Suprapubic skin (tissue), 4 donors: ENCODE measurements around the gene TCF7L2. TPM values are rescaled to one million over a fixed set of nuclear protein-coding genes. Genes with fewer than 3 reads are reported as not detected.

ENCODE experiments used
- DNase-seq, 2 donors: peaks; one replicate each; pipeline ENCODE4 v3.0.0-alpha.2; 2019; ENCODE audit warnings: low spot score in 2 of 2
- H3K27ac ChIP-seq: fragments of 200-600 bp; sonication (generic); one replicate; pipeline ENCODE4 v1.5.1; 2019
- H3K27me3 ChIP-seq: fragments of 200-600 bp; sonication (generic); one replicate; pipeline ENCODE4 v1.5.1; 2019
- H3K36me3 ChIP-seq: fragments of 200-600 bp; sonication (generic); one replicate; pipeline ENCODE4 v1.5.1; 2019
- H3K4me1 ChIP-seq: fragments of 200-600 bp; sonication (generic); one replicate; pipeline ENCODE4 v1.5.1; 2019
- H3K4me3 ChIP-seq: fragments of 200-600 bp; sonication (generic); one replicate; pipeline ENCODE4 v1.5.1; 2019; ENCODE audit warnings: mild to moderate bottlenecking
- H3K9me3 ChIP-seq: fragments of 200-600 bp; sonication (generic); one replicate; pipeline ENCODE4 v1.5.1; 2019
- CTCF ChIP-seq, 2 donors: fragments of 200-600 bp in 1 of 2; fragments of 450-650 bp in 1 of 2; sonication (generic) in 1 of 2; IDR thresholded peaks; one replicate each; pipeline ENCODE4 v1.5.1; 2016 to 2019; ENCODE audit warnings: antibody characterized with exemption in 2 of 2, mild to moderate bottlenecking in 1 of 2, moderate library complexity in 1 of 2
- EP300 ChIP-seq: sonication (generic); formaldehyde crosslinking; IDR thresholded peaks from one replicate; pipeline ENCODE4 v1.6.1; 2017; ENCODE audit warnings: antibody characterized with exemption
- POLR2A ChIP-seq, 2 donors: fragments of 450-650 bp; IDR thresholded peaks; one replicate each; pipeline ENCODE4 v1.6.1; 2017; ENCODE audit warnings: antibody characterized with exemption in 2 of 2, mild to moderate bottlenecking in 2 of 2, moderate library complexity in 2 of 2
- POLR2AphosphoS5 ChIP-seq, 3 donors: sonication (generic); formaldehyde crosslinking; IDR thresholded peaks; one replicate each; pipeline ENCODE4 v1.6.1; 2017; ENCODE audit warnings: antibody characterized with exemption in 3 of 3
- WGBS: methylation state at CpG from one replicate; pipeline ENCODE4 v1.1.5; 2018; 5-methylcytosine and 5-hydroxymethylcytosine counted together
- total RNA-seq, 4 donors: library from RNA; depleted of rRNA; stranded (reverse); fragments of >200 nt; gene quantifications; one replicate each; pipeline ENCODE4 v1.1.0, GENCODE V29; 2016

TCF7L2 gene
- total RNA-seq, 4 donors from 2014 or later, result 9.9 to 23.3 (median 15.2) TPM

GRCh38 chr10:112961609-112962008 is 11.6 kb downstream of the TCF7L2 start:
- 55% methylated on average over 8 of the region's 8 CpGs for WGBS
- H3K27me3 ChIP-seq, result no peaks in the 10 kb centered on the region
- H3K9me3 ChIP-seq, result no peaks in the 10 kb centered on the region
- peaks cover 66% of the 10 kb centered on the region for H3K4me1 ChIP-seq
- H3K27ac ChIP-seq, result no peak overlapping the region
- H3K36me3 ChIP-seq, result peaks cover under 1% of the 10 kb centered on the region
- no peak overlapping the region for H3K4me3 ChIP-seq
- DNase-seq, result no peak
- TF ChIP-seq CTCF (IDR thresholded peaks at IDR 0.05) (no peak), EP300 (no peak), POLR2A (IDR thresholded peaks at IDR 0.05) (no peak), POLR2AphosphoS5 (IDR thresholded peaks at IDR 0.05) (no peak)

GRCh38 chr10:112962343-112962742 is 12.3 kb downstream of the TCF7L2 start:
- Histone ChIP-seq H3K27me3 (no peaks in the 10 kb centered on the region), H3K36me3 (peaks cover 4% of the 10 kb centered on the region), H3K4me3 (no peak overlapping the region), H3K4me1 (peaks cover 63% of the 10 kb centered on the region), H3K27ac (no peak overlapping the region), H3K9me3 (no peaks in the 10 kb centered on the region)
- DNase-seq, result no peak
- no peak for TF ChIP-seq EP300
- TF ChIP-seq POLR2A (IDR thresholded peaks at IDR 0.05), result no peak
- 71% methylated on average over 4 of the region's 4 CpGs for WGBS

- no peak for TF ChIP-seq EP300
- TF ChIP-seq POLR2AphosphoS5 (IDR thresholded peaks at IDR 0.05), result no peak
- no peak for TF ChIP-seq CTCF (IDR thresholded peaks at IDR 0.05)
- no peak for TF ChIP-seq POLR2A (IDR thresholded peaks at IDR 0.05)
- Histone ChIP-seq H3K27me3 (no peaks in the 10 kb centered on the region), H3K4me3 (no peak overlapping the region), H3K27ac (no peak overlapping the region), H3K9me3 (no peaks in the 10 kb centered on the region), H3K4me1 (peaks cover 54% of the 10 kb centered on the region), H3K36me3 (peaks cover 16% of the 10 kb centered on the region)
- DNase-seq, result no peak
- WGBS, result 63% methylated on average over 5 of the region's 5 CpGs
These were observed 13.8 kb downstream of the TCF7L2 start for GRCh38 chr10:112963835-112964234.

GRCh38 chr10:112964482-112964881 is 14.4 kb downstream of the TCF7L2 start:
- no peaks in the 10 kb centered on the region for H3K27me3 ChIP-seq
- peaks cover 18% of the 10 kb centered on the region for H3K36me3 ChIP-seq
- TF ChIP-seq EP300 (no peak), POLR2AphosphoS5 (IDR thresholded peaks at IDR 0.05) (no peak), POLR2A (IDR thresholded peaks at IDR 0.05) (no peak), CTCF (IDR thresholded peaks at IDR 0.05) (no peak)
- no peak overlapping the region for H3K27ac ChIP-seq
- peaks cover 50% of the 10 kb centered on the region for H3K4me1 ChIP-seq
- H3K9me3 ChIP-seq, result no peaks in the 10 kb centered on the region
- 94% methylated on average over 6 of the region's 6 CpGs for WGBS
- DNase-seq, result no peak
- no peak overlapping the region for H3K4me3 ChIP-seq

- WGBS, result 75% methylated on average over 9 of the region's 9 CpGs
- peaks cover 48% of the 10 kb centered on the region for H3K4me1 ChIP-seq
- no peaks in the 10 kb centered on the region for H3K9me3 ChIP-seq
- TF ChIP-seq POLR2AphosphoS5 (IDR thresholded peaks at IDR 0.05) (no peak), POLR2A (IDR thresholded peaks at IDR 0.05) (no peak), CTCF (IDR thresholded peaks at IDR 0.05) (no peak), EP300 (no peak)
- H3K36me3 ChIP-seq, result peaks cover 18% of the 10 kb centered on the region
- no peak for DNase-seq
- no peak overlapping the region for H3K27ac ChIP-seq
- H3K4me3 ChIP-seq, result no peak overlapping the region
- H3K27me3 ChIP-seq, result no peaks in the 10 kb centered on the region
These were observed 16.3 kb downstream of the TCF7L2 start for GRCh38 chr10:112966194-112966855.
